GM18873 (cell line): Measurements from ENCODE around the gene NUDC.
A peak's percentile ranks its signal among the peaks of the same experiment; 100 is the strongest.
"Not testable (repeated sequence)": the region's sequence is repeated elsewhere in the genome, so short reads cannot be mapped to it uniquely, and the experiment has no call there.

Experiments used
- ATAC-seq: cut with Tn5 transposase; IDR thresholded peaks from one replicate; pipeline ENCODE4 v1.9.1; 2021; ENCODE audit warnings: mild to moderate bottlenecking, moderate library complexity, moderate number of reproducible peaks; ENCODE audit not compliant: unreplicated experiment, low FRiP score

The NUDC gene

GRCh38 chr1:26921540-26922430, at the start of gene NUDC:
TSS of gene NUDC (plus strand) at chr1:26921743. CDS start at chr1:26921849, 106 bp downstream.
- ATAC-seq: peak; percentile 93

- ATAC-seq: not testable (repeated sequence)
Measured at GRCh38 chr1:26873097-26873496, 48.4 kb upstream of the NUDC start.

- no peak for ATAC-seq
Measured at GRCh38 chr1:26874896-26875295, 46.6 kb upstream of the NUDC start.

- no peak for ATAC-seq
Measured at GRCh38 chr1:26877326-26877725, 44.2 kb upstream of the NUDC start.

- no peak for ATAC-seq
Measured at GRCh38 chr1:26879793-26880192, 41.8 kb upstream of the NUDC start.

GRCh38 chr1:26881611-26882010, 39.9 kb upstream of the NUDC start:
- not testable (repeated sequence) for ATAC-seq

GRCh38 chr1:26882696-26883463, 38.7 kb upstream of the NUDC start:
- no peak for ATAC-seq

- ATAC-seq: no peak
Measured at GRCh38 chr1:26887125-26887524, 34.4 kb upstream of the NUDC start.

GRCh38 chr1:26888231-26888630, 33.3 kb upstream of the NUDC start:
- no peak for ATAC-seq

GRCh38 chr1:26889551-26890466, 31.7 kb upstream of the NUDC start, which contains the start of gene GPN2:
TSS of gene GPN2 (minus strand) at chr1:26890283. CDS start at chr1:26890096, 187 bp downstream.
- ATAC-seq: no peak

GRCh38 chr1:26890467-26890796, 31.1 kb upstream of the NUDC start:
- no peak for ATAC-seq

GRCh38 chr1:26894263-26894662, 27.3 kb upstream of the NUDC start:
- no peak for ATAC-seq

- ATAC-seq: no peak
Measured at GRCh38 chr1:26897351-26897750, 24.2 kb upstream of the NUDC start.

- no peak for ATAC-seq
Measured at GRCh38 chr1:26900001-26900814, 21.3 kb upstream of the NUDC start, which contains the start of gene GPATCH3. TSS of gene GPATCH3 (minus strand) at chr1:26900467. CDS start at chr1:26900442, 25 bp downstream.

GRCh38 chr1:26900815-26901511, 20.6 kb upstream of the NUDC start:
- no peak for ATAC-seq

GRCh38 chr1:26907071-26907917, 14.2 kb upstream of the NUDC start:
- ATAC-seq: no peak

GRCh38 chr1:26909951-26910342, 11.6 kb upstream of the NUDC start:
- ATAC-seq: no peak
